C4-2B (cell line): ENCODE results near the gene RBM8A.

ENCODE experiments used
- H3K27ac ChIP-seq: fragments of 450-650 bp; 2 replicates; pipeline ENCODE4 v1.5.1; 2017
- CTCF ChIP-seq: fragments of 450-650 bp; conservative IDR thresholded peaks from 2 replicates; pipeline ENCODE4 v1.5.1; 2017; ENCODE audit warnings: mild to moderate bottlenecking
- ZFX ChIP-seq: fragments of 450-650 bp; IDR thresholded peaks from 2 replicates; pipeline ENCODE4 v1.6.1; 2017

The RBM8A gene

GRCh38 chr1:145886390-145886789, 40.9 kb downstream of the RBM8A start:
- H3K27ac ChIP-seq: no peak overlapping the region
- no peak for TF ChIP-seq ZFX
- TF ChIP-seq CTCF: no peak

GRCh38 chr1:145885738-145886287, 41.5 kb downstream of the RBM8A start, which contains the start of gene ANKRD35:
TSS of gene ANKRD35 (minus strand) at chr1:145885866. CDS start at chr1:145885758, 108 bp downstream.
- no peak within 1 kb of the TSS for H3K27ac ChIP-seq
- no peak for TF ChIP-seq ZFX
- no peak for TF ChIP-seq CTCF

DNA sequence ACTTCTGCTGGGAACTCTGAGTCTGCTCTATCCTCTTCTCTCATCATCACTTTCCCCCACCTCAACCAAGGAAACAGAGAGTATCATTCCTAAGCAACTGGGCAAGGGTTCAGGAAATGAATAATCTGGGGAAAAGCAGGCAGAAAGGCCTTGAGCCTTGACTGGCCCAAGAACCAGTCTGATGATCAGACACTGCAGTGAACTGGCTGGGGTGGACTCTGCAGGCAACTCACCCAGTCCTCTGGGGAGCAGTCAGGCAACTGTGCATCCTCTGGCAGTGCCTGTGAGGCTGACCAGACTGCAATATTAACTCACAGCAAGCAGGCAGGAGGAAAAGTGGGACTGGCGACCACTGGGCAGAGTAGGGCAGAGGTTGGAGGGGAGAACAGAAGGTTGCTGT, 42.6 kb downstream of the RBM8A start:
- no peak overlapping the region for H3K27ac ChIP-seq
- TF ChIP-seq ZFX (no peak), CTCF (no peak)

GRCh38 chr1:145879775-145880174, 47.5 kb downstream of the RBM8A start:
- no peak for TF ChIP-seq ZFX
- no peak for TF ChIP-seq CTCF
- no peak overlapping the region for H3K27ac ChIP-seq

GRCh38 chr1:145878724-145879123, 48.6 kb downstream of the RBM8A start:
- no peak overlapping the region for H3K27ac ChIP-seq
- TF ChIP-seq CTCF (no peak), ZFX (no peak)

DNA sequence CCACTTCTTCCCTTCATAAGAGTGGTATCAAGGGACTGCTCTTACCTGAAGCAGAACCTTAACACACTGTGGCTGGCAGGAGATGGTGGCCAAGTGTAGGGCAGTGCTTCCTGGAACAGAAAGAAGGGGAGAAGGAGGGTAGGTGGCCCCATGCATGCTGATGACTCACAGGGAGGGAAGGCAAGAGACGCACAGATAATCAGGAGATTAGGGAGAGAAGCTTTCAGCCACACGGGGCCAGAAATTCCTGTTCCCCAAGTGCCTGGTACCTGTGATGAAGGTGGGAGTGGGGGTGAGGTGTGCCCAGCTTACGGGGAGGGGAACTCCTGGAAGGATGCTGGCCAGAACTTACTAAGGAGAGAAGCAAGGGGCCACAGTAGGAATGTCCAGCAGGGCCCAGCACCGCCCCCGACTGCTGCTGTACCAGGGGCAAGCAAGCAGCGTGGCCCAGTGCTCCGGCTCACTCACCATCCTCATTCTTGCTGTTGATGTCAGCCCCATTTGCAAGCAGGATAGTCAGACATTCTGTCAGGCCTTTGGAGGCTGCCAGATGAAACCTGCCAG, 49.3 kb downstream of the RBM8A start:
- TF ChIP-seq CTCF (no peak), ZFX (no peak)
- no peak overlapping the region for H3K27ac ChIP-seq

DNA sequence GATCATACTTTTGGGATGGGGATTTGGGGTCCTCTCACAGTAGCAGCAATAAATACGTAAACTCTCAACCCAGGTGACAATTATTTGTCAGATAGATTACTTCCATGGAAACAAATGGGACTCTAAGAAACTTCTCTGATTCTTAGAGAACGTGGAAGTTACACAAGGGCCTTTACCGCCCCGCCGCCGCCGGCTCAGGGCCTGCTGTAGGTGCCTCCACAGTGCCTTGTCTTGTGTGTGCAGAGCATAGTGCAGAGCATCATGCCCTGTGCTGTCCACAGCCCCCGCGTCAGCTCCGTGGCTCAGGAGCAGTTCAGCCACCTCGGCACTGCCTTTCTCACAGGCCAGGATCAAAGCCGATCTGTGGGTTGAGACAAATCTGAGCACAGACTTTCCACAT, 52.6 kb downstream of the RBM8A start:
- no peak overlapping the region for H3K27ac ChIP-seq
- TF ChIP-seq ZFX: no peak
- no peak for TF ChIP-seq CTCF
